GM18526 (cell line): ENCODE data around the gene MAOA.

Experiments
- POLR2A ChIP-seq: IDR thresholded peaks from 3 replicates; pipeline ENCODE4 v1.6.1; 2011; ENCODE audit not compliant: insufficient read length; ENCODE audit errors: extremely low read depth

MAOA gene

DNA sequence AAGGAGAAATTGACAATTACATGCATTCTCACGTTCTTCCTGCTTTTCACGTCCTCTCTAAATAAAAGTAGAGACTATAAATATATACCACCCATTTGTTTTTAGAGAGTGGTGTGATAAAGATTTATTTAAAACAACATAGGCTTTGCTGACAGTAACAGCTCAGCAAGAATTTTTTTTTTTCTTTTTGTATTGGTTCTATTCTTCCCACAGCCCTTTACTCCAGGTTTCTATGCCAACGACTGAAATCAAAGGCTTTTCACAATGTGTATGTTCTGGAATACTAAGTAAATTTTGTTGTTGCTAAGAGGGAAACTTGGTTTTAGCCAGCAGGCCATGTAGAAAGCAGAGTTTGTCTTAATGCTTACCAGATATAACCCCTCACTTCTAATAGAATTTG is 43.4 kb downstream of the MAOA start:
- no peak for TF ChIP-seq POLR2A

DNA sequence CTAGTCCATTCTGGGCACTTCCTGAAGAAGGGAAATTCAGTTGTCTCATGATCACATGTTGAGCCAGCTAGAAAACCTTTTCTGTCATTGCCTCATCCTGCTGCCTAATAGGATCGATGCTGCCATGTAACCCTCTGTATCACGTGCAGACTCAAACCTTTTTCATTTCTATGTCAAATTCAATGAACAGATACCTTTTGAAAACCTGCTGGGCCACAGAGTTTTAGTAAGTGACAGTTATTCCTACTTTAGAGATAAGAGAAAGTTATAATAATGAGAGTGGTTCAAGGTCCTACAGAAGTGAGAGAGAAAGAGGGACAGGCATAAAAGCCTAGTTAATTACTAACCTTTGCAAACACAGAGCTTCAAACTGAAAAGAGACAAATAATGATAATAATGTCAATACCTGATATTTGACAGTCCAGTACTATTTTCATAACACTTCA is 46.0 kb downstream of the MAOA start:
- TF ChIP-seq POLR2A: no peak

DNA sequence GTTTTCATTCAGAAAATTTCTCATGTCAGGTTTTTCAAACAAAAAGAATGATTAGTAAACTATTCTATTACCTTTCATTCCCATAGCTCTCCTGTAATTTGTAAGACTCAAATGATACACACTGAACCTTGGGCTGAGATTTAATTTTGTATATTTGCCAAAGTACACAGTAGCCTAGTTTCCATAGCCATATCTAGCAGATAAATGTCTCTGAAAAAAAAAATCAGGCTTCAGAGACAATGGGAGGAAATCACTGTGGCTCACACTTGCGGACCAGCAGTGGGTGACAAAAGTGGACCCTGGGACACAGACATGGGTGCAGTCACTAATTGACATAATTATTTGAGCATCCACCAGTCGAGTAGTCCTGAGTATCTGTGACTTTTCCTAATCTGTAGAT is 46.6 kb downstream of the MAOA start:
- TF ChIP-seq POLR2A: no peak

DNA sequence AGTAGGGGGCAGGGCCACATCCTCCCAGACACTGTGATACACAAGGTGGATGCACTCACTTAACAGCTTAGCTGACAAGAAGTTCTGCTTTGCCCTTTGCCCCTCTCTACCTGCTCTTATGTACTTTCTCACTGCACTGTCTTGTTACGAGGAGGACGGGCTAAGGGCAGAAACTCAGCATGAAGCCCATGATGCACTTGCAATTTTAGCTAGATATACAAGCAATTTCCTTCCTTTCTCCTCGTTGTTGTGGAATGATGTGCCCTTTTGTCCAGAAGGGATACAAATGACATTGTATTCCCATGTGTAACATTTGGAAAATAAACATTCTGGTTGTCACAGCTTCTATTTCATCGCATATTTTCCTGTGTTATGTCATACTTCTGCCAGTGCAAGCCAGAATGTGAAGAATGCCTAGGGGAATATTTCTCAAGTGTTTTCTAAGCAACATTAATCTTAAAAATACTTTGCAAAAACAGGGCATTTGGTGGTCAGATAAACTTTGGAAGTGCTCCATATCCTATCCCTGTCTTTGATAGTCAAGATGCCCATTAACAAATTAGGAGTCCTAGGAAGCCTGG is 47.2 kb downstream of the MAOA start:
- TF ChIP-seq POLR2A: no peak

DNA sequence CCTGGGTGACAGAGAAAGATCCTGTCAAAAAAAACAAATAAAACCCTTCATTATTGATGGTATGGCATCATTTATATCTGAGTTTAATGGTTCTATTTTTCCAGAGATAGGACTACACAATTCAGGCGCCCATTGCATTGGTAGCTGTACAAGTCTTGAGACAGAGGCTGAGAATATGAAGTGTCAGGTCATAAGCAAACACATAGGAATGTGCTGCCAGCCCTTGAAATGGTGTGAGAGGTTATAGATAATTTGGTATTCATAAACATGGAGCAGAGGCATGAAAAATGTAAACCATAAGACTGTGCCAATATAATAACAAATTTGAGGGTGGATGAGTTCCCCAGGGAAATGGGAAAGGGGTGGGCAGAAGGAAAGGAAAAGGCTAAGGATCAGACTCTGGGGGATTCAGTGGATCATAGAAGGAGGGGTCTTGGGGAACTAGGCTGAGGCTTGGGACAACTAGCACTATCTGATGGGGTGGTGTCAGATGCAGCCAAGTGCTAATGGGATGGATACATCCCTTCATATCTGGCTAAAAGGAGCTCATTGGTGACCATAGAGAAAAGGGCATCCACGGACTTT is 50.8 kb downstream of the MAOA start:
- no peak for TF ChIP-seq POLR2A

DNA sequence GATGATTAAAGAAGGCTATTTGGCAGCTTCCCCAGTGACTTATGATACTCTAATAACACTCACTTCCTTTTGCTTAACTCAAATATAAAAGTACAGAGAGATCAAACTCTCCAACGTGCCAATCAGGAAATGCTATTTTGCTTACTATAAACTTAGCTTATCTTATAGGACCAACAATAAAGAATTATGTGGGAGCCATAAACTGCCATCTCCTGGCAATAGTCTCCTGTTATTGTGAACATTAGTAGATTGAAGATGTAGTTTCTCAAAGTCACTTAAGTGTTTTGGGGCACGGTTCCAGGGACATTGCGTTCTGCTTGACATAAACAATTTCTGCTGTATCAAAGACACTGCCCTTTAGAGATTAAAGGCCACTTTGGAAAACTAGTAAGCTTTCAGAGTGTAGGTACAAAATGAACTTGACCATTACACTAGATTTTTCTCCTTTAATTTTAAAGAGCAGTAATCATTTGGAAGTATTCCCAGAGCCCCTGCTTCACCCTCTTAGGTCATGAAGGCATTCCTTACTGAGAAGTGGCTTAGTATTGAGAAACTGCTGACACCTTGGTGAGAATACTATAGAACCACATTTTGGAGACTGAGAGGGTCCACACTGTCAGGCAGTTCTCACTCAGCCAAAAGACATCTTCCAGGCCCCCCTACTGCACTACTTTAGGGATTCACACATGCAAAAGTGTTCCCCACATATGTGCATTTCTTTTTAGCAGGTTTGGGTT is 51.9 kb downstream of the MAOA start:
- no peak for TF ChIP-seq POLR2A

DNA sequence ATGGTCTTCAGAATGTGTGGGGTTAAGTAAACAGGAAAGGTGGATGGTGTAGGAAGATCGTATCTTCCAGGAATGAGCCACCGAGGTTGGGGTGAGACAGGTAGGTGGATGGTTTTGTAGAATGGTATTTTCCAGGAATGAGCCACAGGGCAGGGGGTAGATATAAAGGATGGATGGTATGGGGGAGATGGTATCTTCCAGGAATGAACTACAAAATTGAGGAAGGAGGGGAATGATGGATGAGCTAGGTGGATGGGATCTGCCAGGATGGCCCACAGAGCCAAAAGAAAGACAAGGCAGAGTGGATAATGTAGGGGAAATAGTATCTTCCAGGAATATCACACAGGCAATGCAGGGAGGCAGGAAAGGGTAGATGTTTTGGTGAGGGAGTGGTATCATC is 60.0 kb downstream of the MAOA start:
- no peak for TF ChIP-seq POLR2A

DNA sequence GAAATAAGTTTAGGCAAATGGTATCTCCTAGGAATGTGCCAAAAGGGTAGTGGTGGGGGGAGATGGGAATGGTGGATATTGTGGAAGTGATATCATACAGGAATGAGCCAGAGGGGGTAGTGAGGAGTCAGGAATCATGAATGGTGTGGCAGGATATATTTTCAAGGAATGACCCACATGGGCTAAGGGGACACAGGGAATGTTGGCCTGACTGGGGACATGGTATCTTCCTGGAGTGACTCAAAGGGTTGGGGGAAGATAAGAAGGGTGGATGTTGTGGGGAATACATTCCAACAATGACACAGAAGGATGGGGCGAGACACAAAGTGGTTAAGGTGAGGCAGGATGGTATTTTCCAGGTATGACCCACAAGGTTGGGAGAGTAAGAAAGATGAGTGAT is 60.6 kb downstream of the MAOA start:
- no peak for TF ChIP-seq POLR2A

DNA sequence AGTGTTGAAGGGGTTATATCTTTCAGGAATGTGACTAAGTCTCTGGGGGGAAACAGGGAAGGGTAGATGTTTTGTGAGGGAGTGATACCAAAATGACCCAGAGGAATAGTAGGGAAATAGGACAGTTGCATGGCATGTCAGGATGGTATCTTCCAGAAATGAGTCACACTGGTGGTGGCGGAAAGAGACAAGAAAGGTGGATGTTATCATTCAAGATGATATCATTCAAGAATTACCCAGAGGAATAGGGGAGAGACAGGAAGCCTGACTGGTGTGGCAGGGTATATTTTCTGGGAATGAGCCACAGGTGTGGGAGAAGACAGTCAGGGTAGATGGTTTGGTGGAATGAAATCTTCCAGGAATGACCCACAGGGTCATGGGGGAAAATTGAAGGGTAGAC is 61.1 kb downstream of the MAOA start:
- no peak for TF ChIP-seq POLR2A

DNA sequence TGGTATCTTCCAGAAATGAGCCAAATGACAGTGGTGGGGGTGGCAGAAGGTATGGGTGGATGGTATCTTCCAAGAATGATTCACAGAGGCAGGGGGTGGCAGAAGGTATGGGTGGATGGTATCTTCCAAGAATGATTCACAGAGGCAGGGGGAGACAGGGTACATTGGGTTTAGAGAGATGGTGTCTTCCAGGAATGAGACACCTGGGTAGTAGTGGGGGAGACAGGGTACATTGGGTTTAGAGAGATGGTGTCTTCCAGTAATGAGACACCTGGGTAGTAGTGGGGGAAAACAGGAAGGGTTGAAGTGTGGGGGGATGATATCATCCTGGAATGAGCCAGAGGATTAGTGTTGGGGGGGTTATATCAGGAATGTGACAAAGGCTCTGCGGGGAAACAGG is 62.0 kb downstream of the MAOA start:
- TF ChIP-seq POLR2A: no peak

DNA sequence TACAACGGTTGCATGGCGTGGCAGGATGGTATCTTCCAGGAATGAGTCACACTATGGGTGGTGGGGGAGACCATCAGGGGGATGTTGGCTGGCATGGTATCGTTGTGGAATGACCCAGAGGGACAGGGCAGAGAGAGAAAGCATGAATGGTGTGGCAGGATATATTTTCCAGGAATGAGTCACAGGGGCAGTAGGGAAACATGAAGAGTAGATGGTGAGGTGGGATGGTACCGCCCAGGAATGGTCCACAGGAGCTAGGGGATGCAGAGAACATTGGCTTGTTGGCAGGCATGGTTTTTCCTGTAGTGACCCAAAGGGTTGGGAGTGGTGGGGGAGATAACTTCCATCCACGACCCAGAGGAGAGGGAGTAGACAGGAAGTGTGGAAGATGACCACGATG is 62.4 kb downstream of the MAOA start:
- TF ChIP-seq POLR2A: no peak

DNA sequence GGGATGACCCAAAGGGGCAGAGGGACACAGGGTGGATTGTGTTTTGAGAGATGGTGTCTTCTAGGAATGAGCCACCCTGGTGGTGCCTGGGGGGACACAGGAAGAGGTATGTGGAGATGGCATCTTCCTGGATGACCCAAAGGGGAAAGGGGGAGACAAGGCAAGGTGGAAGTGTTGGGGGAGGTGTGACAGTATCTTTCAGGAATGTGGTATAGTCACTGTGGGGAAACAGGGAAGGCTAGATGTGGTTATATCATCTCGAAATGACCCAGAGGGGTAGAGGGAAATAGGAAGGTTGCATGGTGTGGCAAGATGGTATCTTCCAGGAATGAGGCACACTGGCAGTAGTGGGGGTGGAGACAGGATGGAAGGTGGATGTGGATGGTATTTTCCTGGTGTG is 62.9 kb downstream of the MAOA start:
- no peak for TF ChIP-seq POLR2A

DNA sequence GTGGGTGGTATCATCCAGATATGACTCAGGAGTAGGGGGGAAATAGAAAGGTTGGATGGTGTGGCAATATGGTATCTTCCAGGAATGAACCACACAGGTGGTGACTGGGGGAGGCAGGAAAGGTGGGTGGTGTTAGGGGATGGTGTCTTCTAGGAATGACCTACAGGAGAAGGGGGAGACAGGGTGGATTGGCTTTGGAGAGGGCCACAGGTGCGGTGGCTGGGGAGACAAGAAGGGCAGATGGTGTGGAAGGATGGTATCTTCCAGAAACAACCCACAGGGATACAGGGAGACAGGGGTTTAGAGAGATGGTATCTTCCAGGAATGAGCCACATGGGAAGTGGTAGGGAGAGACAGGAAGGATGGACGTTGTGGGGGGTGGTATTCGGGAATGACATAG is 64.0 kb downstream of the MAOA start:
- no peak for TF ChIP-seq POLR2A

DNA sequence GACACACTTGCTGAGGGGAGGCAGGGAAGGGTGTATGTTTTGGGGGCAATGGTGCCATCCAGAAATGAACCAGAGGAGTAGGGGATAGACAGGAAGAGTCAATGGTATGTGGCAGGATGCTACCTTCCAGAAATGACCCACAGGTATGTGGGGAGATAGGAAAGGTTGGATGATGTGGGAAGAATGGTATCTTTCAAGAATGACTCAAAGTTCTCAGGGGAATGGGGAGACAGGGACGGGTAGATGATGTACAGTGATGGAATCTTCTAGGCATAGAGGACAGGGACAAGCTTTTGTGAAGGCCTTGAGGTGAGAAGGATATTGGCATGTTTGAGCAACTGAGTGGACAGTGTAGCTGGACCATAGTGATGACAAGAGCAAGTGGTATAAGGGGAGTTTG is 64.9 kb downstream of the MAOA start:
- no peak for TF ChIP-seq POLR2A

DNA sequence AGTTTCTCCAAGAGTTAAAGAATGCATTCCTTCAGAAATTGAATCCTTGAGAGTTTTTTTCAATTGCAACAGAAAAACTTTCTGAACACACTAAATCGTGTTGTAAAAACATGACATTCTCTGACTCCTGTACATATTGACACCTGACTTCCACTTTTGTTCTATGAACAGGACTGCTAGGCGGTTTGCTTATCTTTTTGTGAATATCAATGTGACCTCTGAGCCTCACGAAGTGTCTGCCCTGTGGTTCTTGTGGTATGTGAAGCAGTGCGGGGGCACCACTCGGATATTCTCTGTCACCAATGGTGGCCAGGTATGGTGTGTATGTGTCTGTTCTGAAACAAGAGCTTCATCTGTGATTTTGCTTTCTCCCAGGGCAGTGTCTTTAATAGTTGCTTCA is 71.9 kb downstream of the MAOA start:
- TF ChIP-seq POLR2A: no peak

DNA sequence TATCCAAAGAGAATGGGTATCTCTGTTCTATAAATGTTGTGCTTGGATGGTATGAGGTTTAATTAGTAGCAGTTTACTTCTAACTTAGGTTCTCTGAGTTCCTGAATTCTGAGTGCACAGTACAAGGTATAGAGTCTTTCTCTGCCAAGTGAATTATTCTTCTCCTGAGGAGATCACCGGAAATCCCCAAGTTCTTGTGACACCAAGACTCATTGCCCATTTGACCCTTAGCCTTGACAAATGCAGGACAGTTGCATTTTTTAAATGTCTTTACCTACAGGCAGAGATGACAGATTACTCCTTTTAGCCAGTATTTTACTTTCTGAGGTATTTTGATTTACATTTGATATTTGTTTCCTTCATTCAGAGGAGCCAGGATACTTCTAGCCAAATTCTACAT is 72.9 kb downstream of the MAOA start:
- no peak for TF ChIP-seq POLR2A

DNA sequence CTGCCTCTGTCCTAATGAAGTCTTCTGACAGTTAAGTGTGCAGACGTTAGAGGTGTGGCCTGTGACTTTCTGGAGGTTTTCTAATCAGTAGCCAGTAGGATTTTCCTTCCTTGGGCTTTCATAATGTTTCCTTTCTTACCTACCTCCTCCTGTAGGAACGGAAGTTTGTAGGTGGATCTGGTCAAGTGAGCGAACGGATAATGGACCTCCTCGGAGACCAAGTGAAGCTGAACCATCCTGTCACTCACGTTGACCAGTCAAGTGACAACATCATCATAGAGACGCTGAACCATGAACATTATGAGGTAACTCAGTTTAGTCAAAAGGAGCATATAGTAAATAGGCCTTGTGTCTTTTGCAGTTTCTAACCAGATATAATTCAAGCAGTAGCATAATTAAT is 75.0 kb downstream of the MAOA start:
- no peak for TF ChIP-seq POLR2A
